SK-N-SH (cell line): ENCODE results near the gene SYNGR3. TPM values are rescaled to one million over a fixed set of nuclear protein-coding genes. Genes with fewer than 3 reads are reported as not detected.

Experiments
- CTCF ChIA-PET: fragments of 300-600, 350-600 bp; formaldehyde crosslinking; extraction: SDS; loops from one replicate; lab custom pipeline; 2021; lab: Yijun Ruan, JAX
- POLR2A ChIA-PET: fragments of 350-600 bp; sonication (Branson Sonifier 250); formaldehyde crosslinking; extraction: SDS; loops from one replicate; lab custom pipeline; 2020; ENCODE audit warnings: antibody characterized with exemption, inconsistent platforms; lab: Yijun Ruan, JAX
- DNase-seq: peaks from one replicate; pipeline ENCODE4 v3.0.0; 2012
- H2AFZ ChIP-seq: fragments of 200-600 bp; sonication (generic); 2 replicates; pipeline ENCODE4 v1.8.1; 2016; ENCODE audit warnings: antibody characterized with exemption, mild to moderate bottlenecking, low read depth
- H3F3A ChIP-seq: fragments of 200-600 bp; sonication (generic); replicated peaks from 2 replicates; pipeline ENCODE3; 2016; ENCODE audit warnings: antibody characterized with exemption, mild to moderate bottlenecking; ENCODE audit not compliant: insufficient read depth
- H3K27ac ChIP-seq, 2 experiments: fragments of 200-500 bp in 1 of 2; fragments of 200-600 bp in 1 of 2; sonication (Bioruptor generic) in 1 of 2; sonication (generic), shearing (Covaris generic) in 1 of 2; 2 replicates each; pipeline versions ENCODE4 v1.5.1 to v1.6.1; 2014 to 2016; ENCODE audit warnings: low read depth in 2 of 2, inconsistent platforms in 1 of 2, low read length in 1 of 2, mild to moderate bottlenecking in 1 of 2, mixed read lengths in 1 of 2
- H3K27me3 ChIP-seq: fragments of 200-600 bp; sonication (generic), shearing (Covaris generic); 2 replicates; pipeline ENCODE4 v1.6.1; 2016; ENCODE audit warnings: mixed run types; ENCODE audit not compliant: insufficient read depth
- H3K36me3 ChIP-seq, 2 experiments: fragments of 200-500 bp in 1 of 2; fragments of 200-600 bp in 1 of 2; sonication (Bioruptor generic) in 1 of 2; sonication (generic) in 1 of 2; replicated peaks in 1 of 2; 2 replicates each; pipeline versions ENCODE3 to v1.5.1; 2014 to 2016; ENCODE audit warnings: low read length in 1 of 2, mild to moderate bottlenecking in 1 of 2; ENCODE audit not compliant: insufficient read depth in 2 of 2, control insufficient read depth in 1 of 2
- H3K4me1 ChIP-seq, 2 experiments: fragments of 200-500 bp in 1 of 2; fragments of 200-600 bp in 1 of 2; sonication (Bioruptor generic) in 1 of 2; sonication (generic), shearing (Covaris generic) in 1 of 2; 2 replicates each; pipeline versions ENCODE4 v1.5.1 to v1.6.1; 2014 to 2016; ENCODE audit warnings: low read depth in 1 of 2, low read length in 1 of 2, mixed run types in 1 of 2; ENCODE audit not compliant: insufficient read depth in 2 of 2, control insufficient read depth in 1 of 2
- H3K4me2 ChIP-seq: fragments of 200-600 bp; sonication (generic), shearing (Covaris generic); 2 replicates; pipeline ENCODE4 v1.6.1; 2017; ENCODE audit warnings: mixed run types
- H3K4me3 ChIP-seq, 2 experiments: fragments of 200-500 bp in 1 of 2; fragments of 200-600 bp in 1 of 2; sonication (Bioruptor generic) in 1 of 2; sonication (generic), shearing (Covaris generic) in 1 of 2; 2 replicates each; pipeline versions ENCODE4 v1.5.1 to v1.8.1; 2014 to 2016; ENCODE audit warnings: low read depth in 2 of 2, inconsistent platforms in 1 of 2, low read length in 1 of 2, mild to moderate bottlenecking in 1 of 2, mixed read lengths in 1 of 2, moderate library complexity in 1 of 2
- H3K79me2 ChIP-seq: fragments of 200-600 bp; sonication (generic); 2 replicates; pipeline ENCODE4 v1.8.1; 2017; ENCODE audit warnings: mild to moderate bottlenecking; ENCODE audit not compliant: insufficient read depth
- H3K9ac ChIP-seq: fragments of 200-600 bp; sonication (generic); 2 replicates; pipeline ENCODE4 v1.6.1; 2017; ENCODE audit warnings: mixed run types
- H3K9me2 ChIP-seq: fragments of 200-600 bp; sonication (generic); 2 replicates; pipeline ENCODE4 v1.6.1; 2017; ENCODE audit warnings: mixed run types
- H3K9me3 ChIP-seq: fragments of 200-600 bp; sonication (generic); 2 replicates; pipeline ENCODE4 v1.6.1; 2017; ENCODE audit warnings: mixed run types, mild to moderate bottlenecking, moderate library complexity
- H4K20me1 ChIP-seq: fragments of 200-600 bp; sonication (generic); 2 replicates; pipeline ENCODE4 v1.6.1; 2017; ENCODE audit warnings: mild to moderate bottlenecking, mixed run types; ENCODE audit not compliant: insufficient read depth
- CHD2 ChIP-seq: fragments of 150-350 bp; IDR thresholded peaks from 2 replicates; pipeline ENCODE4 v1.6.1; 2018; ENCODE audit warnings: low read length; ENCODE audit not compliant: partially characterized antibody
- ELF1 ChIP-seq: IDR thresholded peaks from 2 replicates; pipeline ENCODE4 v1.4.0; 2012
- EZH2phosphoT487 ChIP-seq: fragments of 200-600 bp; sonication (generic); IDR thresholded peaks from 2 replicates; pipeline ENCODE4 v1.6.1; 2017; ENCODE audit warnings: low read depth, mixed run types, mild to moderate bottlenecking, antibody characterized with exemption, moderate library complexity, borderline replicate concordance
- JUND ChIP-seq: IDR thresholded peaks from 2 replicates; pipeline ENCODE4 v1.4.0; 2012
- MXI1 ChIP-seq: IDR thresholded peaks from 2 replicates; pipeline ENCODE4 v1.6.1; 2012; ENCODE audit warnings: mild to moderate bottlenecking, low read depth, low read length, improper control_type of control experiment
- NRF1 ChIP-seq: IDR thresholded peaks from 2 replicates; pipeline ENCODE4 v1.6.1; 2012; ENCODE audit warnings: low read depth, mild to moderate bottlenecking, low read length
- RCOR1 ChIP-seq: fragments of 150-350 bp; IDR thresholded peaks from 2 replicates; pipeline ENCODE4 v1.6.1; 2017; ENCODE audit warnings: antibody characterized with exemption, low read length
- RFX5 ChIP-seq: IDR thresholded peaks from 2 replicates; pipeline ENCODE4 v1.6.1; 2012; ENCODE audit warnings: mild to moderate bottlenecking, improper control_type of control experiment, low read length
- RXRA ChIP-seq: IDR thresholded peaks from 2 replicates; pipeline ENCODE4 v1.4.0; 2012; ENCODE audit warnings: low read depth, mild to moderate bottlenecking, borderline replicate concordance
- TAF1 ChIP-seq: IDR thresholded peaks from 2 replicates; pipeline ENCODE4 v1.6.1; 2012; ENCODE audit warnings: low read depth, mild to moderate bottlenecking, low read length, moderate library complexity, borderline replicate concordance
- TEAD4 ChIP-seq: IDR thresholded peaks from 2 replicates; pipeline ENCODE4 v1.4.0; 2012; ENCODE audit warnings: mild to moderate bottlenecking, borderline replicate concordance; ENCODE audit not compliant: insufficient read depth
- WGBS: methylation state at CpG from one replicate; pipeline ENCODE4 v1.1.6; 2017; ENCODE audit warnings: low lambda C conversion rate; 5-methylcytosine and 5-hydroxymethylcytosine counted together
- polyA plus RNA-seq, 3 experiments: library from polyadenylated mRNA; depleted of rRNA; stranded (reverse); fragments of >200 nt; gene quantifications; 2 replicates each; pipeline ENCODE4 v1.2.3, GENCODE V29; 2012
- TF ChIP-seq, protein P1 (sequence below): IDR thresholded peaks from 2 replicates; pipeline ENCODE4 v1.4.0; 2012; ENCODE audit warnings: low read depth
- TF ChIP-seq, protein P2 (sequence below): IDR thresholded peaks from 2 replicates; pipeline ENCODE4; 2012
- TF ChIP-seq, protein P3 (sequence below): IDR thresholded peaks from 2 replicates; pipeline ENCODE4 v1.4.0; 2012; ENCODE audit warnings: low read depth, borderline replicate concordance

The SYNGR3 gene
- polyA plus RNA-seq, 1 of the 3 experiments (the other 2 are of a cell fraction): 10.7 TPM

DNA sequence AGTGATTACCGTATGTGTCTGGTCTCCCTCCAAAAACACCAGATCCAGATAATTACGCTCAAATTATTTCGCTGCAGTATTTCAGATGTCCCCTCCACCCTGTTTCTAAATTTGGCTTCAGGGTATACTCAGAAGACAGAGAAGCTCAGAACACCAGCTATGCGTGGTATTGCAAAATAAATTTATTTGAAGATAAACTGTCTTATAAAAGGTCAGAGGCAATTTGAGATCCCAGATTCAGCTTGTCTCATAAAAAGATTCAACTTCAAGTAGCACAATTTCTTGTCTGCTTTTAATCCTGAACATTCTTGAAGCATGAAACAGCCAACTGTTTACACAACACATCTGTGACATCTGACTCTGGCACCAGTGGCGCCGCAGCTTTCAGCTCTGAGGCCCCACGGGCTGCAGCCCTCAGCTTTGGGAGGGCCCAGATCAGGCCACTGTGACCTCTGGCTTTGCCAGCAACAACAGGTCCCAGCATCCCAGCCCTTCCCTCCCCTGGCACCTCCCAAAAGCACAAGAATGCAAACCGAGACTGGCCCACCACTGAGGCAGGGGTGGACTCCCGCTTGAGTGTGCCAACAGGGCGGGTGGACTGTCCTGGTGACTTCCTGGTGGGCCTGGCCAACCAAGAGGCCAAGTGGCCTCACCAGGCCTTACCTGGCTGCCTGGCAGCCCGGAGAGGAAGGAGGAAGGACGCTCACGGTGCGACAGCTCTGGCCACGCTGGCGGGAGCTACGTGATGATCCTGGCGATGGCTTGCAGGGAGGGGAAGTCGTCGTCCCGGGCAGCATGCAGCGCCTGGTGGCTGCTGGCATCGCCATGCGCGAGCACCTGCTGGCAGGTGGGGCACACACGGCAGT is 8.0 kb downstream of the SYNGR3 start:
- H3K79me2 ChIP-seq: peaks cover 9% of the 10 kb centered on the region; the same call in 1 of the 2 replicates
- no peak overlapping the region for H3K27ac ChIP-seq
- DNase-seq: no peak
- H3K4me1 ChIP-seq: no peaks in the 10 kb centered on the region
- H3K4me2 ChIP-seq: no peak overlapping the region
- 85% methylated on average over 14 of the region's 26 CpGs for WGBS
- H3K36me3 ChIP-seq: peaks cover 4 to 50% of the 10 kb centered on the region in 2 experiments
- peaks cover 9% of the 10 kb centered on the region for H4K20me1 ChIP-seq
- no peak overlapping the region for H2AFZ ChIP-seq
- ChIA-PET CTCF (interaction anchor here (1.5 to 3.8 kb wide), 3 partner anchors 8 to 143 kb away, joined by 4 to 12 read pairs (median 11); partner anchors contain the start of gene SYNGR3), POLR2A (interaction anchor here (0.6 to 1.2 kb wide), 4 partner anchors 11 to 150 kb away, joined by 3 to 4 read pairs (median 4); partner anchors contain the start of gene RPS2)
- peaks cover 18% of the 10 kb centered on the region for H3F3A ChIP-seq
- no peaks in the 10 kb centered on the region for H3K9me2 ChIP-seq
- no peaks in the 10 kb centered on the region for H3K9me3 ChIP-seq
- H3K27me3 ChIP-seq: no peaks in the 10 kb centered on the region
- TF ChIP-seq TAF1 (no peak), TEAD4 (no peak), NRF1 (no peak), EZH2phosphoT487 (no peak), RCOR1 (no peak), MXI1 (no peak), RXRA (no peak), CHD2 (no peak), ELF1 (no peak), RFX5 (no peak), JUND (no peak)
- TF ChIP-seq, protein P1, sequence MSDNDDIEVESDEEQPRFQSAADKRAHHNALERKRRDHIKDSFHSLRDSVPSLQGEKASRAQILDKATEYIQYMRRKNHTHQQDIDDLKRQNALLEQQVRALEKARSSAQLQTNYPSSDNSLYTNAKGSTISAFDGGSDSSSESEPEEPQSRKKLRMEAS: no peak
- TF ChIP-seq, protein P2, sequence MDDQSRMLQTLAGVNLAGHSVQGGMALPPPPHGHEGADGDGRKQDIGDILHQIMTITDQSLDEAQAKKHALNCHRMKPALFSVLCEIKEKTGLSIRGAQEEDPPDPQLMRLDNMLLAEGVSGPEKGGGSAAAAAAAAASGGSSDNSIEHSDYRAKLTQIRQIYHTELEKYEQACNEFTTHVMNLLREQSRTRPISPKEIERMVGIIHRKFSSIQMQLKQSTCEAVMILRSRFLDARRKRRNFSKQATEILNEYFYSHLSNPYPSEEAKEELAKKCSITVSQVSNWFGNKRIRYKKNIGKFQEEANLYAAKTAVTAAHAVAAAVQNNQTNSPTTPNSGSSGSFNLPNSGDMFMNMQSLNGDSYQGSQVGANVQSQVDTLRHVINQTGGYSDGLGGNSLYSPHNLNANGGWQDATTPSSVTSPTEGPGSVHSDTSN: no peak
- TF ChIP-seq, protein P3, sequence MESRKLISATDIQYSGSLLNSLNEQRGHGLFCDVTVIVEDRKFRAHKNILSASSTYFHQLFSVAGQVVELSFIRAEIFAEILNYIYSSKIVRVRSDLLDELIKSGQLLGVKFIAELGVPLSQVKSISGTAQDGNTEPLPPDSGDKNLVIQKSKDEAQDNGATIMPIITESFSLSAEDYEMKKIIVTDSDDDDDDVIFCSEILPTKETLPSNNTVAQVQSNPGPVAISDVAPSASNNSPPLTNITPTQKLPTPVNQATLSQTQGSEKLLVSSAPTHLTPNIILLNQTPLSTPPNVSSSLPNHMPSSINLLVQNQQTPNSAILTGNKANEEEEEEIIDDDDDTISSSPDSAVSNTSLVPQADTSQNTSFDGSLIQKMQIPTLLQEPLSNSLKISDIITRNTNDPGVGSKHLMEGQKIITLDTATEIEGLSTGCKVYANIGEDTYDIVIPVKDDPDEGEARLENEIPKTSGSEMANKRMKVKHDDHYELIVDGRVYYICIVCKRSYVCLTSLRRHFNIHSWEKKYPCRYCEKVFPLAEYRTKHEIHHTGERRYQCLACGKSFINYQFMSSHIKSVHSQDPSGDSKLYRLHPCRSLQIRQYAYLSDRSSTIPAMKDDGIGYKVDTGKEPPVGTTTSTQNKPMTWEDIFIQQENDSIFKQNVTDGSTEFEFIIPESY: no peak
- H3K9ac ChIP-seq: no peak overlapping the region
- H3K4me3 ChIP-seq: no peak overlapping the region
